ENCODE measurements around the gene CCL28. TPM values are rescaled to one million over a fixed set of nuclear protein-coding genes. Genes with fewer than 3 reads are reported as not detected.

Gene CCL28
- total and polyA plus RNA-seq, 9 of the 15 experiments (the other 6 are each of a cell fraction or from before 2014, with no cell fraction given) = not detected

- Histone ChIP-seq H3K4me1 (replicated peaks in 1 of 2; ENCODE audit: control insufficient read depth in 2 of 2, insufficient read depth in 2 of 2, low read length in 2 of 2) (no peaks in the 10 kb centered on the region), H3K27ac (ENCODE audit: extremely low read depth, low read depth, low read length) (no peak overlapping the region), H3K79me2 (ENCODE audit: control insufficient read depth, insufficient read depth, low read length) (no peaks in the 10 kb centered on the region), H3K4me2 (ENCODE audit: insufficient read depth, low read length) (no peak overlapping the region), H3K4me3 (no peak overlapping the region), H3K27me3 (ENCODE audit: control insufficient read depth in 2 of 2, insufficient read depth in 2 of 2, low read length in 2 of 2) (no peaks in the 10 kb centered on the region), H3K36me3 (ENCODE audit: control insufficient read depth, insufficient read depth, low read length) (no peaks in the 10 kb centered on the region), H4K20me1 (replicated peaks; ENCODE audit: control insufficient read depth, insufficient read depth, low read length) (no peaks in the 10 kb centered on the region), H3K9me1 (ENCODE audit: control insufficient read depth, insufficient read depth, low read length) (no peaks in the 10 kb centered on the region), H3K9ac (ENCODE audit: insufficient read depth in 1 of 2, low read depth in 2 of 2, low read length in 2 of 2) (no peak overlapping the region), H2AFZ (ENCODE audit: low read depth, low read length) (no peak overlapping the region), H3K9me3 (replicated peaks; ENCODE audit: control insufficient read depth, insufficient read depth, low read depth, low read length) (no peaks in the 10 kb centered on the region)
- WGBS (ENCODE audit: insufficient coverage, low coverage, missing lambda C conversion rate) = 40% methylated on average over 4 of the region's 4 CpGs
- FAIRE-seq (peak; percentile 90), DNase-seq (ENCODE audit: extremely low read depth in 1 of 4, low spot score in 3 of 4) (peak; percentile 77 to 92 (median 84)), ATAC-seq (peak; percentile 97)
- in situ Hi-C loops (cut with MboI) (loop anchor here (10.0 kb wide), 2 partner anchors 315 to 475 kb away; no protein-coding TSS in a partner anchor), intact Hi-C loops (cut with micrococcal nuclease) (loop anchor here (1.0 to 5.0 kb wide), 8 partner anchors 84 to 481 kb away; partner anchors contain the start of genes TMEM267 and ZNF131)
- CTCF ChIA-PET (ENCODE audit: low intra/inter-chr PET ratio) = interaction anchor here (0.5 to 3.2 kb wide), 13 partner anchors 84 to 1106 kb away, joined by 3 to 26 read pairs (median 4); partner anchors contain the start of gene ANXA2R
- no TSS peak for BruUV-seq (replicated peaks)
- POLR2A ChIA-PET = interaction anchor here (0.5 to 3.1 kb wide), 8 partner anchors 15 to 349 kb away, joined by 3 to 9 read pairs (median 4); partner anchors contain the start of genes TMEM267 and ZNF131
- TF ChIP-seq MXD1 (CRISPR knock-in tag; IDR thresholded peaks at IDR 0.05; ENCODE audit: borderline replicate concordance, poor library complexity, severe bottlenecking) (no peak), ZNF324 (CRISPR knock-in tag; IDR thresholded peaks at IDR 0.05) (no peak), ARID1B (IDR thresholded peaks at IDR 0.05) (no peak), PHF8 (IDR thresholded peaks at IDR 0.05; ENCODE audit: borderline replicate concordance, low read length) (no peak), POLR2AphosphoS5 (IDR thresholded peaks at IDR 0.05; ENCODE audit: control insufficient read depth, insufficient read depth, low read depth, low read length) (no peak), EHMT2 (IDR thresholded peaks at IDR 0.05) (no peak), ZNF431 (CRISPR knock-in tag; IDR thresholded peaks at IDR 0.05) (no peak), ZNF584 (CRISPR knock-in tag; IDR thresholded peaks at IDR 0.05; ENCODE audit: low read depth) (no peak), ZBTB12 (CRISPR knock-in tag; IDR thresholded peaks at IDR 0.05) (no peak), KAT8 (IDR thresholded peaks at IDR 0.05; ENCODE audit: low read depth) (no peak), CEBPG (CRISPR knock-in tag; IDR thresholded peaks at IDR 0.05) (no peak), CEBPG (tag; conservative IDR thresholded peaks at IDR 0.05 in 1 of 2, IDR thresholded peaks at IDR 0.05 in 1 of 2) (peak; percentile 85 to 87), FOXA3 (CRISPR knock-in tag; conservative IDR thresholded peaks at IDR 0.05 in 1 of 2, IDR thresholded peaks at IDR 0.05 in 1 of 2) (peak in 1 of 2 experiments; percentile 43; a peak in 2 of 4 replicates), HDAC6 (IDR thresholded peaks at IDR 0.05; ENCODE audit: low read depth, low read length) (no peak)
Observed at GRCh38 chr5:43389679-43390329, 22.4 kb downstream of the CCL28 start.
